Measurements from ENCODE around the gene STK32B. TPM values are rescaled to one million over a fixed set of nuclear protein-coding genes. Genes with fewer than 3 reads are reported as not detected.

STK32B gene
- total and polyA plus RNA-seq, 2 of the 4 experiments (the other 2 are of a cell fraction), result 5.5 to 6.3 TPM

DNA sequence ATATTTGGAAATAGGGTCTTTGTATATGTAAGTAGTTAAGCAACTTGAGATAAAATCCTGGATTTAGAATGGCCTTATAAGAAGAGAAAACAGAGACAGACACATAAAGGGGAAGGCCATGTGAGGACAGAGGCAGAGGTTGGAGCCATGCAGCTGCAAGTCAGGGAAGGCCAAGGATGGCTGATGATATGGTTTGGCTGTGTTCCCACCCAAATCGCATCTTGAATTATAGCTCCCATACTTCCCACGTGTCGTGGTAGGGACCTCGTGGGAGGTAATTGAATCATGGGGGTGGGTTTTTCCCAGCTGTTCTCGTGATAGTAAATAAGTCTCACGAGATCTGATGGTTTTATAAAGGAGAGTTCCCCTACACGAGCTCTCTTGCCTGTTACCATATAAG is 76.3 kb downstream of the STK32B start:
- H3K36me3 ChIP-seq (ENCODE audit: control insufficient read depth, insufficient read depth, low read length), result no peaks in the 10 kb centered on the region
- dilution Hi-C loops (cut with HindIII; ENCODE audit: low sequenced_read_pairs, unreplicated experiment), result no loop called here
- no peak overlapping the region for H2BK15ac ChIP-seq (ENCODE audit: low read depth, low read length)
- no peak overlapping the region for H2BK20ac ChIP-seq (ENCODE audit: low read depth, low read length)
- H4K20me1 ChIP-seq (ENCODE audit: insufficient read depth, low read length), result 0 out of 2 replicates have a peak, but pooled peaks cover 3% of the 10 kb centered on the region
- H2AFZ ChIP-seq (replicated peaks; ENCODE audit: low read length, poor library complexity), result no peak overlapping the region
- no peaks in the 10 kb centered on the region for H3K9me1 ChIP-seq (ENCODE audit: insufficient read depth, low read length)
- H2AK5ac ChIP-seq (ENCODE audit: low read depth, low read length), result no peak overlapping the region; the same call in 1 of the 2 replicates
- H3K4ac ChIP-seq (ENCODE audit: low read depth, low read length), result no peak overlapping the region; the same call in 1 of the 2 replicates
- in situ Hi-C loops (cut with MboI; ENCODE audit: low sequenced_read_pairs), result no loop called here
- H3K9ac ChIP-seq (ENCODE audit: low read depth, low read length), result no peak overlapping the region
- no peaks in the 10 kb centered on the region for H3K27me3 ChIP-seq (ENCODE audit: control insufficient read depth, insufficient read depth, low read length)
- H3K18ac ChIP-seq (ENCODE audit: low read depth, low read length), result 0 out of 2 replicates have a peak overlapping the region, but pooled peaks have one; percentile 9
- TF ChIP-seq BHLHE40 (IDR thresholded peaks at IDR 0.05; ENCODE audit: low read depth, low read length), result no peak
- no peak for TF ChIP-seq CHD1 (IDR thresholded peaks at IDR 0.05; ENCODE audit: low read depth, low read length)
- no peak for TF ChIP-seq MAFK (IDR thresholded peaks at IDR 0.05; ENCODE audit: low read depth, low read length)
- TF ChIP-seq POLR2A (IDR thresholded peaks at IDR 0.05; ENCODE audit: low read depth, low read length), result no peak
- TF ChIP-seq FOS (IDR thresholded peaks at IDR 0.05; ENCODE audit: low read depth, low read length), result no peak
- TF ChIP-seq MAZ (IDR thresholded peaks at IDR 0.05; ENCODE audit: borderline replicate concordance, low read depth, low read length), result no peak
- no peak for TF ChIP-seq RFX5 (IDR thresholded peaks at IDR 0.05; ENCODE audit: low read depth, low read length)
- TF ChIP-seq USF2 (IDR thresholded peaks at IDR 0.05; ENCODE audit: low read depth, low read length), result no peak
- TF ChIP-seq CEBPB (IDR thresholded peaks at IDR 0.05; ENCODE audit: low read depth, low read length), result no peak
- WGBS, 2 experiments (ENCODE audit: extremely low coverage in 2 of 2, insufficient read length in 1 of 2), result no CpG with 5 or more reads among the region's 7 CpGs
- ATAC-seq (ENCODE audit: low read depth) (peak; percentile 31), DNase-seq (peak; percentile 55)
- H3K4me2 ChIP-seq (ENCODE audit: low read depth, low read length), result no peak overlapping the region
- no peak overlapping the region for H3K56ac ChIP-seq (ENCODE audit: extremely low read depth, insufficient read depth, low read length)
- POLR2A ChIA-PET (ENCODE audit: unreplicated experiment), result no interaction called here
- H4K8ac ChIP-seq (ENCODE audit: low read depth in 2 of 2, low read length in 2 of 2), result no peak overlapping the region
- no peak overlapping the region for H3K4me3 ChIP-seq (ENCODE audit: insufficient read depth, low read depth, low read length)
- CTCF ChIA-PET, result no interaction called here
- H4K5ac ChIP-seq (ENCODE audit: low read depth, low read length), result no peak overlapping the region
- H2BK5ac ChIP-seq (ENCODE audit: low read depth, low read length, poor library complexity, severe bottlenecking), result no peak overlapping the region
- BruUV-seq (replicated peaks), result no TSS peak
- no peak overlapping the region for H3K23ac ChIP-seq (ENCODE audit: low read depth, low read length)
- no peak overlapping the region for H3K14ac ChIP-seq (replicated peaks; ENCODE audit: low read depth, low read length)
- H2BK120ac ChIP-seq (ENCODE audit: low read depth, low read length), result no peak overlapping the region
- H2AK9ac ChIP-seq (replicated peaks; ENCODE audit: low read depth, low read length, poor library complexity), result no peak overlapping the region
- no peaks in the 10 kb centered on the region for H3K9me3 ChIP-seq (ENCODE audit: control insufficient read depth, insufficient read depth, low read length)
- no peak overlapping the region for H3K27ac ChIP-seq (ENCODE audit: insufficient read depth, low read length)
- intact Hi-C loops (cut with micrococcal nuclease), result no loop called here
- peaks cover 2% of the 10 kb centered on the region for H3K4me1 ChIP-seq (ENCODE audit: control insufficient read depth, insufficient read depth, low read length)
- H4K91ac ChIP-seq (ENCODE audit: insufficient read depth, low read depth, low read length), result no peak overlapping the region; the same call in 1 of the 2 replicates
- H3K79me1 ChIP-seq (ENCODE audit: low read depth in 1 of 2, low read length in 2 of 2), result peaks cover 0 to 16% of the 10 kb centered on the region in 2 experiments; a peak in 3 of 4 replicates
